CD4-positive, CD25-positive, alpha-beta regulatory T cell (primary cell): ENCODE measurements around the gene ARFRP1. TPM values are rescaled to one million over a fixed set of nuclear protein-coding genes. Genes with fewer than 3 reads are reported as not detected.

Experiments
- ATAC-seq, 2 donors: fragments of 150-1000 bp; cut with Tn5 transposase; one replicate each; pipeline ENCODE4 v1.10.0; 2021; ENCODE audit warnings: low read depth in 2 of 2, moderate number of reproducible peaks in 2 of 2, moderate library complexity in 1 of 2
- DNase-seq, 3 donors: peaks; one replicate each; pipeline versions ENCODE4 v3.0.0 to v3.0.0-alpha.2; 2012 to 2022; ENCODE audit warnings: mixed read lengths in 1 of 3
- H3K27ac ChIP-seq: one replicate; pipeline ENCODE4 v1.7.0; 2013; ENCODE audit warnings: mild to moderate bottlenecking, low read length; ENCODE audit not compliant: insufficient read depth, poor library complexity, severe bottlenecking
- H3K27me3 ChIP-seq: one replicate; pipeline ENCODE4 v1.7.0; 2013; ENCODE audit warnings: low read length; ENCODE audit not compliant: control insufficient read depth, insufficient read depth
- H3K36me3 ChIP-seq: one replicate; pipeline ENCODE4 v1.7.0; 2013; ENCODE audit warnings: mild to moderate bottlenecking, low read length, moderate library complexity; ENCODE audit not compliant: control insufficient read depth, insufficient read depth
- H3K4me1 ChIP-seq: 2 replicates; pipeline ENCODE4 v1.7.0; 2013; ENCODE audit warnings: mild to moderate bottlenecking, low read length; ENCODE audit not compliant: insufficient read depth, control insufficient read depth, poor library complexity, severe bottlenecking
- H3K4me3 ChIP-seq: one replicate; pipeline ENCODE4 v1.7.0; 2013; ENCODE audit warnings: low read depth, mild to moderate bottlenecking, low read length, moderate library complexity
- H3K9me3 ChIP-seq, 2 experiments: 1 replicate in 1 of 2; 2 replicates in 1 of 2; pipeline ENCODE4 v1.7.0; 2013; ENCODE audit warnings: low read length in 2 of 2, mild to moderate bottlenecking in 1 of 2, moderate library complexity in 1 of 2; ENCODE audit not compliant: control insufficient read depth in 2 of 2
- H3K27ac Mint-ChIP-seq, 3 donors: one replicate each; pipeline ENCODE4 v1.8.0; 2020 to 2022; ENCODE audit warnings: mild to moderate bottlenecking in 3 of 3, mixed read lengths in 3 of 3, moderate library complexity in 2 of 3
- H3K27me3 Mint-ChIP-seq: one replicate; pipeline ENCODE4 v1.8.0; 2022; ENCODE audit warnings: mild to moderate bottlenecking, mixed read lengths
- H3K36me3 Mint-ChIP-seq: one replicate; pipeline ENCODE4 v1.8.0; 2020; ENCODE audit warnings: mixed read lengths
- H3K4me1 Mint-ChIP-seq, 4 donors: one replicate each; pipeline ENCODE4 v1.8.0; 2020 to 2022; ENCODE audit warnings: mixed read lengths in 4 of 4, mild to moderate bottlenecking in 1 of 4
- H3K4me3 Mint-ChIP-seq, 4 donors: one replicate each; pipeline ENCODE4 v1.8.0; 2020 to 2022; ENCODE audit warnings: mild to moderate bottlenecking in 4 of 4, mixed read lengths in 4 of 4, moderate library complexity in 3 of 4
- H3K9me3 Mint-ChIP-seq, 7 donors: one replicate each; pipeline ENCODE4 v1.8.0; 2020 to 2022; ENCODE audit warnings: mixed read lengths in 7 of 7, mild to moderate bottlenecking in 3 of 7, moderate library complexity in 2 of 7
- polyA plus RNA-seq, 4 donors: library from polyadenylated mRNA; unstranded; fragments of 300-500 nt; fragmentation: Illumina TruSeq; gene quantifications; one replicate each; pipeline ENCODE4 v1.2.3, GENCODE V29; 2021
- total RNA-seq: library from RNA; stranded (reverse); gene quantifications from one replicate; pipeline ENCODE4 v1.2.3, GENCODE V29; 2022

Gene ARFRP1
- total and polyA plus RNA-seq, 5 donors from 2014 or later, result 51.6 to 65.7 (median 61.6) TPM

- Mint-ChIP-seq H3K36me3 (peaks cover 18% of the 10 kb centered on the region), H3K9me3 (no peaks in the 10 kb centered on the region), H3K4me3 (peak overlapping the region in 3 of 4 donors; percentile 74 to 82 (median 80)), H3K27ac (peak overlapping the region in 1 of 3 donors; percentile 43), H3K27me3 (no peaks in the 10 kb centered on the region), H3K4me1 (peaks cover 0 to 23% (median 11%) of the 10 kb centered on the region in 4 donors)
- Histone ChIP-seq H3K4me1 (peaks cover 52% of the 10 kb centered on the region), H3K9me3 (no peaks in the 10 kb centered on the region), H3K27me3 (no peaks in the 10 kb centered on the region), H3K27ac (peak overlapping the region; percentile 82), H3K4me3 (no peak overlapping the region), H3K36me3 (peaks cover 13% of the 10 kb centered on the region)
- ATAC-seq, result peak in 1 of 2 donors; percentile 6
- peak in 2 of 3 donors; percentile 40 to 53 for DNase-seq
Measured at GRCh38 chr20:63737945-63738686, 30.3 kb upstream of the ARFRP1 start.

DNA sequence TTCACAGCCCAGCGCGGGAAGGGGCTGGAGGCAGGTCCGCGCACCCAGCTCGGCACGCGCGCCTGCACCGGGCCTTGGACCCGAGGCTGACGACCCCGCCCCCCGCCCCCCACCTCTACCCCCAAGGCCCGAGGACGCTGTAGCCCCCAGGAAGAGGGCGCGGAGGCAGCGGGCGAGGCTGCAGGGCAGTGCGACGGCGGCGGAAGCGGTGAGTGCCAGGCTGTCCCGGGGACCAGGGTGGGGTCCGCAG lies 29.8 kb upstream of the ARFRP1 start:
- peaks cover 0 to 23% (median 11%) of the 10 kb centered on the region in 4 donors for H3K4me1 Mint-ChIP-seq
- H3K4me3 Mint-ChIP-seq, result peak overlapping the region; percentile 88 to 94 (median 93)
- H3K36me3 Mint-ChIP-seq, result peaks cover 18% of the 10 kb centered on the region
- no peaks in the 10 kb centered on the region for H3K27me3 Mint-ChIP-seq
- DNase-seq (peak in 1 of 3 donors; percentile 55), ATAC-seq (peak in 1 of 2 donors; percentile 2)
- H3K9me3 ChIP-seq, result no peaks in the 10 kb centered on the region
- H3K27me3 ChIP-seq, result no peaks in the 10 kb centered on the region
- no peak overlapping the region for H3K27ac Mint-ChIP-seq
- H3K27ac ChIP-seq, result peak overlapping the region; percentile 82
- no peak overlapping the region for H3K4me3 ChIP-seq
- H3K4me1 ChIP-seq, result peaks cover 52% of the 10 kb centered on the region
- no peaks in the 10 kb centered on the region for H3K9me3 Mint-ChIP-seq
- peaks cover 13% of the 10 kb centered on the region for H3K36me3 ChIP-seq

DNA sequence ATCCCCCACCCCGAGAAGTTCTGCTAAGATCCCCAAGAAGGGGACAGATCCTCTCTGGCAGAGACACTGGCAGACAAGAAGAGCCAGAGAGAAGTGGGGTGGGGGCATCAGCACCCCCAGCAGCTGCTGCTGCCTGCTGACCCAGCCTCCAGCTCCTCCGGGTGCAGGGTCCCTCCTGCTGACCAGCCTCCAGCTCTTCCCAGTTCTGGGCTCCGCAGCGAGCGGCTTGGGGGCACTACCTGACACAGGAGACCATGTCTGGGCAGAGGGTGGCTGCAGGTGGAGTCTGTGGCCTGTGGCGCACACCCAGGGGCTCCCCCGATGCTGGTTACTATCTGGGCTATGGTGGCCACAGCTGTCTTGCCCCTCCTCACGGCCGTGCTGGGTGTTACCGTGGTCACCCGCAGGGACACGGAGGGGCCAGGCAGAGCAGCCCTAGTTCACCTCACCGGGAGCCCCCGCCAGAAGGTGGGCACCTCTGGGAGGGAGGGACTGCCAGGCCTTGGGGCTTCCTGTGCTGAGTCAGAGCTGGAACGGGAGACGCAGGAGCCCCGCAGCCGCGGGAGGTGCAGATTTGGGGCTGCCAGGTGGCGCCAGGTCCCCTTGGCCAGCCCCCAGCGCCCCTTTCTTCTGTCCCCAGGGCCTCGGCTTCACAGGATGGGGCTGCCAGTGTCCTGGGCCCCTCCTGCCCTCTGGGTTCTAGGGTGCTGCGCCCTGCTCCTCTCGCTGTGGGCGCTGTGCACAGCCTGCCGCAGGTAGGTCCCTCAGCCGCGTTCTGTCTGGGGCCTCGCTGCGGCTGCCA lies 29.3 kb upstream of the ARFRP1 start:
- peaks cover 18% of the 10 kb centered on the region for H3K36me3 Mint-ChIP-seq
- no peaks in the 10 kb centered on the region for H3K9me3 ChIP-seq
- H3K36me3 ChIP-seq, result peaks cover 14% of the 10 kb centered on the region
- no peaks in the 10 kb centered on the region for H3K27me3 ChIP-seq
- peak overlapping the region; percentile 89 to 95 (median 92) for H3K27ac Mint-ChIP-seq
- H3K4me1 Mint-ChIP-seq, result peaks cover 0 to 23% (median 11%) of the 10 kb centered on the region in 4 donors
- H3K27ac ChIP-seq, result peak overlapping the region; percentile 82
- H3K27me3 Mint-ChIP-seq, result no peaks in the 10 kb centered on the region
- peaks cover 52% of the 10 kb centered on the region for H3K4me1 ChIP-seq
- ATAC-seq (peak; percentile 28 to 33), DNase-seq (peak; percentile 59 to 81 (median 71))
- peak overlapping the region; percentile 84 for H3K4me3 ChIP-seq
- no peaks in the 10 kb centered on the region for H3K9me3 Mint-ChIP-seq
- peak overlapping the region; percentile 88 to 94 (median 93) for H3K4me3 Mint-ChIP-seq

DNA sequence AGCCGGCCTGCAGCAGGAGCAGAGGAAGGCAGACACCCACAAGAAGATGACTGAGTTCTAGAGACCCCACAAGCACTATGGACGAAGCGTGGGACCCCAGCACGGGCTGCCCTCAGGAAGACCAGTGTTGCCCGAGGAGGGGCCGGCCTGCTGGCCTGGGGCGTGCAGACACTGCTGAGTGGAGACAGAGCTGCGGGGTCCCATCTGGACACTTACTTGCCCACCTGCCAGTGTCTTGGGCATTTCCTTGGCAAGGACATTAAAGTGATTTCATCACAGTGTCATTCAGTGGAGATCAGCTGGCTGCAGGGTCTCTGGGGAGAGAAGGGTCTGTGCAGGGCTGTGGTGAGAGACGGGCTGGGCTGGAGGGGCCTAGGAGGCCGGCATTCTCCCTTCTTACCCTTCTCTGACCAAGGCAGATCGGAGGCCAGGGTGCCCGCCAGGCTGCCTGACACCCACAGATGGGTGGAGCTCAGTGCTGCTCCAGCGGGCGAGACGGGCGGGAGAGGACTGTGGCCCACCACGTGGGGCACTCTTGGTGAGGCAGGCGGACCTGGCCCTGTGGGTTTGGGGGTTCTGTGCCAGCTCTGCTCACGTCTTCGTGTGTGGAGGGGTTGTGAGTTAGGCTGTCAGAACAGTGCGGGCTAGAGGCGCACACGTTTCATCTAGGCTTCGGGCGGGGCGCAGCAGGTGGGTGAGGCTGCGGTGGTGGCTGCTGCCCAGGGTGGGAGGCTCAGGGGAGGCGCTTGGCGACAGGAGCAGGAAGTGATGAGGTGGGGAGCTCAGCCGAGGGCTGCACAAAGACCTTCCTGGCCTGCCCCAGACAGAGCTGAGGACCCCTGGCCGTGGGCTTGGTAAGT lies 28.3 kb upstream of the ARFRP1 start, which contains the start of gene LIME1:
Gene LIME1, plus strand, starts transcription at position 806 of the 860 bp plus-strand sequence. CDS start 886 bp downstream, outside the sequence.
- peak within 1 kb of the TSS; percentile 82 for H3K27ac ChIP-seq

DNA sequence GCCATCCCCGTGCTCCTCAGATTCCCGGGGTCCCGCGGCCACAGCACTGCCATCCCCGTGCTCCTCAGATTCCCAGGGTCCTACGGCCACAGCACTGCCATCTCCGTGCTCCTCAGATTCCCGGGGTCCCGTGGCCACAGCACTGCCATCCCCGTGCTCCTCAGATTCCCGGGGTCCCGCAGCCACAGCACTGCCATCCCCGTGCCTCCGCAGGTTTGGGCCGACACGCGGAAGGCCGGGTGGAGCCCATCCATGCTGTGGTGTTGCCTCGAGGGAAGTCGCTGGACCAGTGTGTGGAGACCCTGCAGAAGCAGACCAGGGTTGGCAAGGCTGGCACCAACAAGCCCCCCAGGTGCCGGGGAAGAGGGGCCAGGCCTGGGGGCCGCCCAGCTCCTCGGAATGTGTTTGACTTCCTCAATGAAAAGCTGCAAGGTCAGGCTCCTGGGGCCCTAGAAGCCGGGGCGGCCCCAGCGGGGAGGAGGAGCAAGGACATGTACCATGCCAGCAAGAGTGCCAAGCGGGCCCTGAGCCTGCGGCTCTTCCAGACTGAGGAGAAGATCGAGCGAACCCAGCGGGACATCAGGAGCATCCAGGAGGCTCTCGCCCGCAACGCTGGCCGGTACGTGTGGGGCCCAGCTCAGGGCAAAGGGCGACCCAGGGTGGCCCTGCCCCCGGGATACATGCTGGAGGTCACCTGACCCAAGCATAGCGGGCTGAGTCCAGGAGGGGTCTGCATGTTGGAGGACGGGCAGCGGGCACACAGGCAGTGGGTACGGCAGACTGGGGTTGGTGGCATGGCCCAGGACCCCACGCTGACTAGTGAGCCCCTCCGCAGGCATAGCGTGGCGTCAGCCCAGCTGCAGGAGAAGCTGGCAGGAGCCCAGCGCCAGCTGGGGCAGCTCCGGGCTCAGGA lies 27.4 kb upstream of the ARFRP1 start:
- Histone ChIP-seq H3K36me3 (peaks cover 15% of the 10 kb centered on the region), H3K9me3 (no peaks in the 10 kb centered on the region), H3K4me3 (no peak overlapping the region), H3K27ac (peak overlapping the region; percentile 82), H3K4me1 (peaks cover 53% of the 10 kb centered on the region), H3K27me3 (no peaks in the 10 kb centered on the region)
- Mint-ChIP-seq H3K27me3 (no peaks in the 10 kb centered on the region), H3K27ac (peak overlapping the region in 2 of 3 donors; percentile 32 to 95), H3K36me3 (peaks cover 18% of the 10 kb centered on the region), H3K4me1 (peaks cover 0 to 23% (median 12%) of the 10 kb centered on the region in 4 donors), H3K9me3 (no peaks in the 10 kb centered on the region), H3K4me3 (peak overlapping the region in 3 of 4 donors; percentile 93 to 94 (median 93))
- ATAC-seq, result no peak
- DNase-seq, result no peak

More for the DNA sequence above, 28.3 kb upstream of the ARFRP1 start, which contains the start of gene LIME1:
- no peaks in the 10 kb centered on the region for H3K9me3 ChIP-seq
- peaks cover 53% of the 10 kb centered on the region for H3K4me1 ChIP-seq
- peak; percentile 73 to 96 (median 86) for DNase-seq
- Mint-ChIP-seq H3K9me3 (no peaks in the 10 kb centered on the region), H3K4me1 (peaks cover 0 to 23% (median 11%) of the 10 kb centered on the region in 4 donors), H3K4me3 (peak within 1 kb of the TSS; percentile 88 to 94 (median 93)), H3K36me3 (peaks cover 18% of the 10 kb centered on the region), H3K27me3 (no peaks in the 10 kb centered on the region), H3K27ac (peak within 1 kb of the TSS; percentile 89 to 95 (median 92))
- no peaks in the 10 kb centered on the region for H3K27me3 ChIP-seq
- peak within 1 kb of the TSS; percentile 84 for H3K4me3 ChIP-seq
- H3K36me3 ChIP-seq, result peaks cover 15% of the 10 kb centered on the region
- ATAC-seq, result peak; percentile 68 to 72

DNA sequence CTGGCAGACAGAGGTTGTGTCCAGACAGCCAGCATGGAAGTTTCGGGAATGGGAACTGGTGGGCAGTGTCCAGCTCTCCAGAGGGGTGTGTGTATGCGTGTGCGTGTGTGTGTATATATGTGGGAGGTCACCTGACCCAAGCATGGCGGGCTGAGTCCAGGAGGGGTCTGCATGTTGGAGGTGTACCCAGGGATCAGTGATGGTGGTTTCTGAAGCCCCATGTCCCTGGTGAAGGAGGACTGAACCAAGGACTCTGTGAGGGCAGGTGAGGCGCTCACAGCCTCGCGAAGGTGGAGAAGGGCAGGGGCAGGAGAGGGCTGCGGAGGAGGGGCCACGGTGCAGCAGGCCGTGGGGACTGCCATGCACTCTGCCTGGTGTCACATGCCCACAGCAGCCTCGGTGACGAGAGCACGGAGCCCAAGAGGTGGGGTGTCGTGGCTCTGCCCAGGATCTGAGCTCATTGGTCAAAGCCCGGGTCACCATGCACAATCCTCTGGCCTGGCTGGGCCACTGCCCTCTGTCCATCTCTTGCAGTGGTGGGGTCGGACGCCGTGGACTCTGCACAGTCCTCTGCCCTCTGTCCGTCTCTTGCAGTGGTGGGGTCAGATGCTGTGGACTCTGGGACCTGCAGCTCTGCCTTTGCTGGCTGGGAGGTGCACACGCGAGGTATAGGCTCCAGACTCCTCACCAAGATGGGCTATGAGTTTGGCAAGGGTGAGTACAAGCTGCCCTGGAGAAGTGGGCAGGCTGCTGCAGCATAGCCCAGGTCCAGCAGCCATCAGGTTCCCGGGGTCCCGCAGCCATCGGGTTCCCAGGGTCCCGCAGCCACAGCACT lies 26.6 kb upstream of the ARFRP1 start:
- DNase-seq (no peak), ATAC-seq (no peak)
- Mint-ChIP-seq H3K36me3 (peaks cover 21% of the 10 kb centered on the region), H3K4me3 (peak overlapping the region in 3 of 4 donors; percentile 42 to 79 (median 62)), H3K4me1 (peaks cover 4 to 23% (median 16%) of the 10 kb centered on the region in 4 donors), H3K27me3 (no peaks in the 10 kb centered on the region), H3K27ac (peak overlapping the region in 1 of 3 donors; percentile 62), H3K9me3 (no peaks in the 10 kb centered on the region)
- Histone ChIP-seq H3K4me1 (peaks cover 58% of the 10 kb centered on the region), H3K4me3 (no peak overlapping the region), H3K27me3 (no peaks in the 10 kb centered on the region), H3K9me3 (no peaks in the 10 kb centered on the region), H3K36me3 (peaks cover 15% of the 10 kb centered on the region), H3K27ac (peak overlapping the region; percentile 14)
